GM10248 (cell line): ENCODE data around the gene ZFP64.

Experiments
- CTCF ChIA-PET: fragments of 300-600 bp; sonication (Branson Sonifier 250); formaldehyde crosslinking; extraction: SDS; loops from one replicate; lab custom pipeline; 2021; ENCODE audit warnings: antibody characterized with exemption; lab: Yijun Ruan, JAX
- POLR2A ChIA-PET: fragments of 350-650 bp; sonication (Branson Sonifier 250); formaldehyde crosslinking; extraction: SDS; loops from one replicate; lab custom pipeline; 2020; ENCODE audit warnings: antibody characterized with exemption; lab: Yijun Ruan, JAX
- DNase-seq: peaks from one replicate; pipeline ENCODE4 v3.0.0; 2012; ENCODE audit errors: extremely low spot score
- TF ChIP-seq, protein P1 (sequence below): IDR thresholded peaks from 2 replicates; pipeline ENCODE4 v1.5.1; 2012; ENCODE audit warnings: mild to moderate bottlenecking, low read depth; ENCODE audit errors: extremely low read depth, missing control alignments, control extremely low read depth

ZFP64 gene

DNA sequence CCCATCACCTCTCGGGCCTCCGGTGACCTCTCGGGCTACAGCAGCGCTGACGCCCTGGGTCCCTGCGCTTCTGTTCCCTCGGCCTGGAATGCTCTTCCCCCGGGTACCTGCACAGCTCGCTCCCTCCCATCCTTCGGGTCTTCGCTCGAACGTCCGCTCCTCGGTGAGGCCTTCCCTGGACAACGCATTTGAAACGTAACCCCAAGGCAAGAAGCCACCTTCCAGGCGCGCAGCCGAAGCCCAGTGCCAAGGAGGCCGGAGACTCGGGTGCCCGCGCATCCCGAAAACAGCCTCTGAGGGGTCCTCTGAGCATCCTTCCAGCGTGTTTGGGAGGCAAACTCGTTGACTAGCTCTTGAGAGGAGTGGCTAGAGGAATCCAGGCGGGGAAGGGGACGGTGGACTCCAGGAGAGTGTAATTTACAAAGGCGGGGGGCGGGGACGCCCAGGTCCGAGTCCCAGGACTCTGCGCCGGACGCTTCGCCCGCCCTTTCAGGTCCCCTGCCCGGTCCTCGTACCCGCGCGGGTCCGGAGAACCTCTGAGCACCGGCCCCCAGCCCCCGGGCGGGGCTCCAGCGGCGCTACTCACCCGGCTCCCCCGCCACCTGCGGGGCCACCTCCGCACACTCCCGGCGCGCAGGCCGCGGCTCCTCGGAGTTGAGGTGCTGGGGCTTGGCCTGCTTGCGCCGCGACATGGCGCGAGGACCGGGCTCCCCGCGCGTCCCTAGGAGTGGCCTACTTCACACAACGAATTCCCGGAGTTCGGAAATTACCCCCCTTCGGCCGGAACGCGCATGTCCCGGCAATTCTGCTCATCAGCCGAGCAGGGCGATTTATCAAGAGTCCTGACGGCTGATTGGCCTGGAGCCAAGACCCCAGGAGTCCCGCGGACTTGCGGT lies 86.8 kb downstream of the ZFP64 start:
- TF ChIP-seq, protein P1, sequence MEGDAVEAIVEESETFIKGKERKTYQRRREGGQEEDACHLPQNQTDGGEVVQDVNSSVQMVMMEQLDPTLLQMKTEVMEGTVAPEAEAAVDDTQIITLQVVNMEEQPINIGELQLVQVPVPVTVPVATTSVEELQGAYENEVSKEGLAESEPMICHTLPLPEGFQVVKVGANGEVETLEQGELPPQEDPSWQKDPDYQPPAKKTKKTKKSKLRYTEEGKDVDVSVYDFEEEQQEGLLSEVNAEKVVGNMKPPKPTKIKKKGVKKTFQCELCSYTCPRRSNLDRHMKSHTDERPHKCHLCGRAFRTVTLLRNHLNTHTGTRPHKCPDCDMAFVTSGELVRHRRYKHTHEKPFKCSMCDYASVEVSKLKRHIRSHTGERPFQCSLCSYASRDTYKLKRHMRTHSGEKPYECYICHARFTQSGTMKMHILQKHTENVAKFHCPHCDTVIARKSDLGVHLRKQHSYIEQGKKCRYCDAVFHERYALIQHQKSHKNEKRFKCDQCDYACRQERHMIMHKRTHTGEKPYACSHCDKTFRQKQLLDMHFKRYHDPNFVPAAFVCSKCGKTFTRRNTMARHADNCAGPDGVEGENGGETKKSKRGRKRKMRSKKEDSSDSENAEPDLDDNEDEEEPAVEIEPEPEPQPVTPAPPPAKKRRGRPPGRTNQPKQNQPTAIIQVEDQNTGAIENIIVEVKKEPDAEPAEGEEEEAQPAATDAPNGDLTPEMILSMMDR: no peak
- ChIA-PET CTCF (interaction anchor here (1.2 to 1.3 kb wide), 2 partner anchors 10 to 276 kb away, joined by 3 to 4 read pairs; no protein-coding TSS in a partner anchor), POLR2A (no interaction called here)
- no peak for DNase-seq

DNA sequence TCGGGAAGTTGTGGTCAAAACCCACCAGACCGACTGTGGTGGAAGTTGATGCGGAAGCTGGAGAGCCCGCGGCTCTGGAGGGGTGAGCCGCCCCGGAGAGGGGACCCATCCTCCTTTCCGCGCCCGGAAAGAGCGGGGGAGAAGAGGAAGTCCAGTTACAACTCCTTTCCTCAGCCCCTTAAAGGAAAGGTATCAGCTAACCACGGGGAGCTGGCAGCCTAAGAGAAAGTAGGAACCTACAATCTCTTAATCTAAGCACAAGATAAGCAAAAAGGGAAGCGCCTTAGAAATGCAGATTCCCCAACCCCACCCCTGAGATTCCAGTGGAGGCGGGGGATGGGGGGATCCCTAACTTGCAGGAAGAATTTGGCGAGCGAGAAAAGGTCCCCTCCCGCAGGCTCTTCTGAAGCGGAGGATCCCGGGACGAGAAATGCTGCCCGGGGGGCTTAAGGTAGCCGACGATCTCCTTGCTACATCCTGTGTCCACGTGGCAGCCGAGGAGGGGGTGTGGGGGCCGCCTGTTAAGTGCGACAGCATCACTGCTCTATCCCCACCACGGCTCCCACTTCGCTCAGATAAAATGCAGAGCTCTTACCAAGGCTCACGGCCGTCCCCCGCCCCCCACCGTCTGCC lies 87.5 kb downstream of the ZFP64 start:
- POLR2A ChIA-PET: no interaction called here
- TF ChIP-seq, protein P1: no peak
- peak; percentile 28 for DNase-seq
- CTCF ChIA-PET: interaction anchor here (1.2 to 1.7 kb wide), 3 partner anchors 9 to 277 kb away, joined by 3 to 6 read pairs (median 4); no protein-coding TSS in a partner anchor

DNA sequence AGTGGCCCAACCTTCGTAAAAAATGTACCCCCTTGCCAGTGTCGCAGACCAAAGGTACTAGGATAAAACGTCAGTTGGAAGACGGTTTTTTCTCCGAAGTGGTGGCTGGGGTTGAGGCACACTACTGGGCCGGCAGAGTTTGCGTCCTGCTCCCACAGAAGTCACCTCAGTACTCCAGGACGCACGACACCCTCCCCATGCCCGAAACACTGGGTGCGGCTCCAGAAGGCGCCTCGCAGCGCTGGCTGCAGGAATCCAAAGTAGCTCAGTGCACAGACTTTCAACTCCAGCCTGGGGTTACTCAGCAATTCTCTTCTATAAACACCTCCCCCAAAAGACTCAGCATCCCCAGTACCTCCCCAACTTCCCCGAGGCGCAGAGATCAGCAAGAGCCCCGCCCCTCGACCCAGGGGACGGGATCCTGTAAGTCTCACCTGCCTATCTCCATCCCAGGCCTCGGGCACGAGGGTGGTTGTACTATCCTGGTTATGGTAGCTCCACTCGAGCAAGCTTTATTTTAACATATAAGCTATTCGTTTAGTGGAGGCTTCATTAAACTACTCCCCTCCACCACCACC lies 88.2 kb downstream of the ZFP64 start:
- peak; percentile 31 for DNase-seq
- ChIA-PET POLR2A (no interaction called here), CTCF (interaction anchor here (1.0 to 1.7 kb wide), 3 partner anchors 23 to 277 kb away, joined by 3 to 6 read pairs (median 4); no protein-coding TSS in a partner anchor)
- TF ChIP-seq, protein P1: no peak

DNA sequence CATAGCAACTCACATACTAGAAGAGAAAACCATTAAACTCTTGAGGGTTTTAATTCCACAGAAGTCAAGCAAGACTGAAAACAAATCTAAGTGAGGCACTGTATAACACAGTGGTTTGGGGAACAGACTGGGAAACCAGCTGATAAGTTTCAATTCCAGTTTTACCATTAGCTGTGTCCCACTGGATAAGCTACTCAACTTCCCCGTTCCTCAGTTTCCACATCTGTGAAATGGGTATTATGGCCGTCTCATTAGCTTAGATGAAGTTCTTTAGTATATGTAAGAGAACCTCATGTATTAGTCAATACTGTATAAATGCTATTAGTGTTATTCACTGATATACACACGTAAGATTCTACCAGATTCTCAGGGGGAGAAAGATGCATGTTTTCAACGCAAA lies 89.0 kb downstream of the ZFP64 start:
- POLR2A ChIA-PET: no interaction called here
- CTCF ChIA-PET: interaction anchor here (1.0 to 1.7 kb wide), 2 partner anchors 24 to 26 kb away, joined by 3 to 6 read pairs; no protein-coding TSS in a partner anchor
- no peak for DNase-seq
- TF ChIP-seq, protein P1: no peak

DNA sequence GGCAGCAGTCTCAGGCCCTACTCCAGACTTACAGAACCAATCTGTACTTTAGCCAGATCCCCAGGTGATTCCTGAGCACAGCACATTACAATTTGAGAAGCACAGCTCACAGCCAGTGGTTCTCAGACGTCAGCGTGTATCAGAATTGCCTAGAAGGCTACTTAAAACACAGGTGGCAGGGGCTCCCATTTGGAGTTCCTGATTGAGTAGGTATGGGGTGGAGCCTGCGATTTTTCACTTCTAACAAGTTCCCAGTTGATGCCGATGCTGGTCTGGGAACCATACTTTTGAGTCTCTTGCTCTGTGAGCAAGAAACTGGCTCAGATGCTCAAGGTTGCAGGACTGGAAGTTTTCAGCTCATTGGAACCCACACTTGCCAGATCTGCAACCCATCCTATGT lies 89.5 kb downstream of the ZFP64 start:
- POLR2A ChIA-PET: no interaction called here
- CTCF ChIA-PET: no interaction called here
- no peak for DNase-seq
- TF ChIP-seq, protein P1: no peak
